H9 (cell line): ENCODE measurements around the gene GALNT2. TPM values are rescaled to one million over a fixed set of nuclear protein-coding genes. Genes with fewer than 3 reads are reported as not detected.

Source experiments
- DNase-seq: peaks from one replicate; pipeline ENCODE4 v3.0.0-alpha.2; 2017
- H2AFZ ChIP-seq: one replicate; pipeline ENCODE4 v1.6.1; 2013; ENCODE audit warnings: mild to moderate bottlenecking, low read length, control low read depth, moderate library complexity
- H2AK5ac ChIP-seq: 2 replicates; pipeline ENCODE4 v1.6.1; 2013; ENCODE audit warnings: low read length, control low read depth, mixed read lengths; ENCODE audit not compliant: insufficient read length
- H2BK120ac ChIP-seq: one replicate; pipeline ENCODE4 v1.6.1; 2013; ENCODE audit warnings: low read depth, mild to moderate bottlenecking, low read length, control low read depth, inconsistent platforms; ENCODE audit not compliant: poor library complexity, severe bottlenecking
- H2BK12ac ChIP-seq: 2 replicates; pipeline ENCODE4 v1.6.1; 2013; ENCODE audit warnings: low read length, control low read depth, mixed read lengths, low read depth; ENCODE audit not compliant: insufficient read length
- H2BK15ac ChIP-seq: 2 replicates; pipeline ENCODE4 v1.6.1; 2013; ENCODE audit warnings: low read depth, low read length, control low read depth
- H2BK20ac ChIP-seq: one replicate; pipeline ENCODE4 v1.6.1; 2013; ENCODE audit warnings: low read depth, mild to moderate bottlenecking, low read length, control low read depth, inconsistent platforms; ENCODE audit not compliant: poor library complexity, severe bottlenecking
- H2BK5ac ChIP-seq: 2 replicates; pipeline ENCODE4 v1.6.1; 2013; ENCODE audit warnings: low read length, control low read depth, mixed read lengths; ENCODE audit not compliant: insufficient read length
- H3K14ac ChIP-seq: 2 replicates; pipeline ENCODE4 v1.6.1; 2013; ENCODE audit warnings: low read length, control low read depth; ENCODE audit not compliant: insufficient read depth
- H3K18ac ChIP-seq: 2 replicates; pipeline ENCODE4 v1.6.1; 2013; ENCODE audit warnings: low read depth, mild to moderate bottlenecking, mixed read lengths, low read length, control low read depth; ENCODE audit not compliant: insufficient read length
- H3K23ac ChIP-seq: 2 replicates; pipeline ENCODE4 v1.6.1; 2013; ENCODE audit warnings: low read length, control low read depth, mixed read lengths, low read depth; ENCODE audit not compliant: insufficient read length
- H3K23me2 ChIP-seq: 2 replicates; pipeline ENCODE4 v1.6.1; 2013; ENCODE audit warnings: low read depth, mild to moderate bottlenecking, mixed read lengths, low read length, control low read depth; ENCODE audit not compliant: insufficient read length, poor library complexity, severe bottlenecking
- H3K27ac ChIP-seq: 2 replicates; pipeline ENCODE4 v1.5.1; 2013; ENCODE audit warnings: low read length, control low read depth, mixed read lengths, low read depth; ENCODE audit not compliant: insufficient read length
- H3K27me3 ChIP-seq: 2 replicates; pipeline ENCODE4 v1.6.1; 2013; ENCODE audit warnings: low read length, control low read depth, inconsistent platforms; ENCODE audit not compliant: insufficient read depth
- H3K4ac ChIP-seq: 2 replicates; pipeline ENCODE4 v1.6.1; 2013; ENCODE audit warnings: low read depth, mild to moderate bottlenecking, control low read depth, inconsistent platforms, low read length, moderate library complexity
- H3K4me1 ChIP-seq: 2 replicates; pipeline ENCODE4 v1.6.1; 2013; ENCODE audit warnings: low read length, control low read depth, inconsistent platforms; ENCODE audit not compliant: insufficient read depth
- H3K4me2 ChIP-seq: 2 replicates; pipeline ENCODE4 v1.6.1; 2013; ENCODE audit warnings: low read length, control low read depth, mixed read lengths; ENCODE audit not compliant: insufficient read length, insufficient read depth
- H3K56ac ChIP-seq: 2 replicates; pipeline ENCODE4 v1.6.1; 2013; ENCODE audit warnings: low read depth, mild to moderate bottlenecking, mixed read lengths, low read length, control low read depth; ENCODE audit not compliant: insufficient read length
- H3K79me1 ChIP-seq: 2 replicates; pipeline ENCODE4 v1.6.1; 2013; ENCODE audit warnings: low read depth, mild to moderate bottlenecking, moderate library complexity, low read length, control low read depth, inconsistent platforms; ENCODE audit not compliant: insufficient read depth, poor library complexity, severe bottlenecking
- H3K79me2 ChIP-seq: 2 replicates; pipeline ENCODE4 v1.6.1; 2013; ENCODE audit warnings: low read length, control low read depth, inconsistent platforms; ENCODE audit not compliant: insufficient read depth
- H3K9ac ChIP-seq: 2 replicates; pipeline ENCODE4 v1.6.1; 2013; ENCODE audit warnings: low read length, control low read depth, mixed read lengths; ENCODE audit not compliant: insufficient read length; ENCODE audit errors: extremely low read depth
- H3K9me3 ChIP-seq: one replicate; pipeline ENCODE4 v1.6.1; 2013; ENCODE audit warnings: low read depth, low read length, inconsistent platforms; ENCODE audit not compliant: control insufficient read depth
- H3T11ph ChIP-seq: one replicate; pipeline ENCODE4 v1.6.1; 2013; ENCODE audit warnings: mild to moderate bottlenecking, low read length, control low read depth, inconsistent platforms
- H4K20me1 ChIP-seq: one replicate; pipeline ENCODE4 v1.6.1; 2013; ENCODE audit not compliant: control insufficient read depth, insufficient read length, insufficient read depth
- H4K5ac ChIP-seq: 2 replicates; pipeline ENCODE4 v1.6.1; 2013; ENCODE audit warnings: low read depth, mild to moderate bottlenecking, mixed read lengths, low read length, control low read depth; ENCODE audit not compliant: insufficient read length
- H4K8ac ChIP-seq: replicated peaks from 2 replicates; pipeline ENCODE4 v1.6.1; 2013; ENCODE audit warnings: low read length, control low read depth, mixed read lengths, low read depth; ENCODE audit not compliant: insufficient read length
- H4K91ac ChIP-seq: 2 replicates; pipeline ENCODE4 v1.6.1; 2013; ENCODE audit warnings: low read depth, mild to moderate bottlenecking, moderate library complexity, mixed read lengths, low read length, control low read depth; ENCODE audit not compliant: insufficient read length
- H3K27ac Mint-ChIP-seq, 3 experiments: 2 replicates in 2 of 3; 3 replicates in 1 of 3; pipeline ENCODE4 v1.8.0; 2020 to 2021; ENCODE audit warnings: mixed read lengths in 3 of 3, mild to moderate bottlenecking in 1 of 3, moderate library complexity in 1 of 3
- H3K27me3 Mint-ChIP-seq: 2 replicates; pipeline ENCODE4 v1.8.0; 2021; ENCODE audit warnings: low read depth, mild to moderate bottlenecking, moderate library complexity, mixed read lengths
- H3K36me3 Mint-ChIP-seq, 3 experiments: 2 replicates in 2 of 3; 3 replicates in 1 of 3; pipeline ENCODE4 v1.8.0; 2020 to 2021; ENCODE audit warnings: low read depth in 3 of 3, mixed read lengths in 3 of 3; ENCODE audit not compliant: insufficient read depth in 1 of 3
- H3K4me1 Mint-ChIP-seq, 2 experiments: 2 replicates each; pipeline ENCODE4 v1.8.0; 2020; ENCODE audit warnings: mixed read lengths in 2 of 2
- H3K4me3 Mint-ChIP-seq, 2 experiments: 2 replicates in 1 of 2; 3 replicates in 1 of 2; pipeline ENCODE4 v1.8.0; 2020 to 2021; ENCODE audit warnings: mild to moderate bottlenecking in 2 of 2, mixed read lengths in 2 of 2, moderate library complexity in 1 of 2
- H3K9me3 Mint-ChIP-seq, 2 experiments: 2 replicates in 1 of 2; 3 replicates in 1 of 2; pipeline ENCODE4 v1.8.0; 2020; ENCODE audit warnings: mild to moderate bottlenecking in 2 of 2, mixed read lengths in 2 of 2, moderate library complexity in 1 of 2
- CTCF ChIP-seq: fragments of 200-600 bp; sonication (generic); conservative IDR thresholded peaks from 3 replicates; pipeline ENCODE4 v1.8.0; 2021; ENCODE audit warnings: antibody characterized with exemption, mild to moderate bottlenecking
- whole genome bisulfite sequencing: extraction: QIAGEN DNeasy Blood & Tissue Kit; methylation state at CpG from one replicate; pipeline ENCODE4 v1.1.7; 2013; ENCODE audit warnings: missing lambda C conversion rate, low lambda C conversion rate, mixed read lengths; ENCODE audit not compliant: insufficient read length; ENCODE audit errors: extremely low coverage; 5-methylcytosine and 5-hydroxymethylcytosine counted together
- total RNA-seq: library from RNA; stranded (reverse); gene quantifications from 2 replicates; pipeline ENCODE4 v1.2.1, GENCODE V29; 2021

The GALNT2 gene
- total RNA-seq, 1 experiment from 2014 or later, result 57.6 TPM

- no peak overlapping the region for H2BK15ac ChIP-seq
- H4K91ac ChIP-seq, result no peak overlapping the region
- H3K18ac ChIP-seq, result no peak overlapping the region
- Mint-ChIP-seq H3K36me3 (peaks cover 0 to 4% (median 2%) of the 10 kb centered on the region in 3 experiments; a peak in 4 of 7 replicates), H3K27ac (no peak overlapping the region), H3K4me1 (peaks cover 29 to 36% of the 10 kb centered on the region in 2 experiments), H3K4me3 (no peak overlapping the region), H3K27me3 (no peaks in the 10 kb centered on the region; the same call in 1 of the 2 replicates), H3K9me3 (no peaks in the 10 kb centered on the region)
- H4K8ac ChIP-seq, result no peak overlapping the region
- H3K14ac ChIP-seq, result no peak overlapping the region
- no peak overlapping the region for H3T11ph ChIP-seq
- H2AK5ac ChIP-seq, result no peak overlapping the region
- no peak overlapping the region for H3K9ac ChIP-seq
- H3K4ac ChIP-seq, result no peak overlapping the region
- no peak for TF ChIP-seq CTCF
- H3K4me1 ChIP-seq, result peaks cover 7% of the 10 kb centered on the region; the same call in 1 of the 2 replicates
- H3K27me3 ChIP-seq, result no peaks in the 10 kb centered on the region
- no peak overlapping the region for H2BK12ac ChIP-seq
- H3K23ac ChIP-seq, result no peak overlapping the region
- H3K56ac ChIP-seq, result no peak overlapping the region
- no peaks in the 10 kb centered on the region for H3K79me1 ChIP-seq
- no peak overlapping the region for H3K27ac ChIP-seq
- no peak overlapping the region for H2AFZ ChIP-seq
- DNase-seq, result no peak
- peaks cover 3% of the 10 kb centered on the region; the same call in 1 of the 2 replicates for H3K79me2 ChIP-seq
- no CpG with 5 or more reads among the region's 4 CpGs for WGBS
- H3K4me2 ChIP-seq, result no peak overlapping the region
- H4K20me1 ChIP-seq, result no peaks in the 10 kb centered on the region
- H4K5ac ChIP-seq, result no peak overlapping the region
- no peaks in the 10 kb centered on the region for H3K23me2 ChIP-seq
- no peak overlapping the region for H2BK5ac ChIP-seq
- H2BK120ac ChIP-seq, result no peak overlapping the region
- H3K9me3 ChIP-seq, result no peaks in the 10 kb centered on the region
- no peak overlapping the region for H2BK20ac ChIP-seq
Measured at GRCh38 chr1:230097370-230097769, 30.3 kb downstream of the GALNT2 start.
